Gastrocnemius medialis (tissue), 4 donors: ENCODE results near the gene COL23A1. TPM values are rescaled to one million over a fixed set of nuclear protein-coding genes. Genes with fewer than 3 reads are reported as not detected.
A peak's percentile ranks its signal among the peaks of the same experiment; 100 is the strongest.

ENCODE experiments used
- ATAC-seq, 2 donors: fragments of 150-250 bp; one replicate each; pipeline ENCODE4 v1.9.1; 2016
- DNase-seq, 2 donors: peaks; one replicate each; pipeline ENCODE4 v3.0.0-alpha.2; 2019
- H3K27ac ChIP-seq, 4 donors: fragments of 200-600 bp; sonication (generic); 1 replicate in 1 of 4; 2 replicates in 3 of 4; pipeline ENCODE4 v1.5.1; 2016 to 2018; ENCODE audit warnings: mild to moderate bottlenecking in 2 of 4, moderate library complexity in 1 of 4
- H3K27me3 ChIP-seq, 3 donors: fragments of 200-600 bp; sonication (generic) in 2 of 3; 1 replicate in 1 of 3; 2 replicates in 2 of 3; pipeline versions ENCODE4 v1.5.1 to v1.6.0; 2016 to 2019; ENCODE audit warnings: mild to moderate bottlenecking in 1 of 3, moderate library complexity in 1 of 3
- H3K36me3 ChIP-seq, 2 donors: fragments of 200-600 bp; sonication (generic) in 1 of 2; one replicate each; pipeline ENCODE4 v1.5.1; 2017 to 2018
- H3K4me1 ChIP-seq, 2 donors: fragments of 200-600 bp; sonication (generic) in 1 of 2; one replicate each; pipeline ENCODE4 v1.5.1; 2016 to 2017; ENCODE audit warnings: mild to moderate bottlenecking in 2 of 2
- H3K4me3 ChIP-seq, 4 donors: fragments of 200-600 bp; sonication (generic) in 3 of 4; 1 replicate in 1 of 4; 2 replicates in 3 of 4; pipeline ENCODE4 v1.5.1; 2016 to 2019; ENCODE audit warnings: mild to moderate bottlenecking in 2 of 4
- H3K9me3 ChIP-seq, 3 donors: fragments of 200-600 bp; sonication (generic) in 2 of 3; 1 replicate in 1 of 3; 2 replicates in 2 of 3; pipeline ENCODE4 v1.5.1; 2016 to 2019
- CTCF ChIP-seq, 5 experiments: fragments of 450-650 bp in 3 of 5; fragments of 200-600 bp in 2 of 5; sonication (generic) in 2 of 5; IDR thresholded peaks in 4 of 5; conservative IDR thresholded peaks in 1 of 5; 1 replicate in 4 of 5; 2 replicates in 1 of 5; pipeline ENCODE4 v1.5.1; 2016 to 2019; ENCODE audit warnings: antibody characterized with exemption in 5 of 5, mild to moderate bottlenecking in 3 of 5, moderate library complexity in 3 of 5
- POLR2A ChIP-seq, 2 donors: fragments of 450-650 bp; IDR thresholded peaks; one replicate each; pipeline ENCODE4 v1.6.1; 2017; ENCODE audit warnings: antibody characterized with exemption in 2 of 2, mild to moderate bottlenecking in 2 of 2, moderate library complexity in 2 of 2
- in situ Hi-C, 4 donors: fragments of 200-750 bp; cut with MboI; loops; one replicate each; pipeline versions ENCODE4 v1.15.0 to v1.8.0; 2017; ENCODE audit warnings: low sequenced_read_pairs in 4 of 4
- intact Hi-C: fragments of 100-400 bp; cut with DNase I; formaldehyde crosslinking; loops from one replicate; pipeline ENCODE4 v1.15.1; 2023; ENCODE audit warnings: low total_unique reads
- total RNA-seq, 4 donors: library from RNA; depleted of rRNA; stranded (reverse); fragments of >200 nt; gene quantifications; one replicate each; pipeline versions ENCODE4 v1.1.0 to v1.2.3, GENCODE V29; 2016

COL23A1 gene
- total RNA-seq, 4 donors from 2014 or later: 0.62 to 1.1 (median 0.97) TPM; not detected in 1

GRCh38 chr5:178564397-178564796, 25.8 kb downstream of the COL23A1 start:
- H3K27ac ChIP-seq: no peak overlapping the region

GRCh38 chr5:178563621-178564020, 26.6 kb downstream of the COL23A1 start:
- no peak overlapping the region for H3K4me3 ChIP-seq
- no peak for TF ChIP-seq POLR2A (IDR thresholded peaks at IDR 0.05)
- TF ChIP-seq CTCF (IDR thresholded peaks at IDR 0.05 in 4 of 5, conservative IDR thresholded peaks at IDR 0.05 in 1 of 5): no peak
- H3K9me3 ChIP-seq: no peaks in the 10 kb centered on the region
- no peaks in the 10 kb centered on the region for H3K27me3 ChIP-seq
- no peak for ATAC-seq
- DNase-seq: no peak
- no peak overlapping the region for H3K27ac ChIP-seq
- in situ Hi-C loops: loop anchor here in 1 of 4 donors (10.0 kb wide), 1 partner anchor 279 kb away; no protein-coding TSS in a partner anchor
- H3K36me3 ChIP-seq: no peaks in the 10 kb centered on the region
- intact Hi-C loops: no loop called here
- H3K4me1 ChIP-seq: no peaks in the 10 kb centered on the region

More at GRCh38 chr5:178564397-178564796, 25.8 kb downstream of the COL23A1 start:
- DNase-seq: no peak
- intact Hi-C loops (no loop called here), in situ Hi-C loops (loop anchor here in 1 of 4 donors (10.0 kb wide), 1 partner anchor 280 kb away; no protein-coding TSS in a partner anchor)
- Histone ChIP-seq H3K27me3 (no peaks in the 10 kb centered on the region), H3K9me3 (no peaks in the 10 kb centered on the region), H3K4me1 (no peaks in the 10 kb centered on the region), H3K36me3 (no peaks in the 10 kb centered on the region), H3K4me3 (no peak overlapping the region)
- TF ChIP-seq POLR2A (IDR thresholded peaks at IDR 0.05): no peak
- no peak for TF ChIP-seq CTCF (IDR thresholded peaks at IDR 0.05 in 4 of 5, conservative IDR thresholded peaks at IDR 0.05 in 1 of 5)
- peak in 1 of 2 donors; percentile 26 for ATAC-seq

GRCh38 chr5:178561746-178562264, 28.4 kb downstream of the COL23A1 start:
- in situ Hi-C loops (loop anchor here in 1 of 4 donors (10.0 kb wide), 1 partner anchor 277 kb away; no protein-coding TSS in a partner anchor), intact Hi-C loops (no loop called here)
- TF ChIP-seq CTCF (IDR thresholded peaks at IDR 0.05 in 4 of 5, conservative IDR thresholded peaks at IDR 0.05 in 1 of 5): no peak
- TF ChIP-seq POLR2A (IDR thresholded peaks at IDR 0.05): no peak
- H3K4me3 ChIP-seq: no peak overlapping the region
- DNase-seq (no peak), ATAC-seq (no peak)
- no peak overlapping the region for H3K27ac ChIP-seq
- H3K4me1 ChIP-seq: no peaks in the 10 kb centered on the region
- H3K27me3 ChIP-seq: no peaks in the 10 kb centered on the region
- no peaks in the 10 kb centered on the region for H3K9me3 ChIP-seq
- H3K36me3 ChIP-seq: no peaks in the 10 kb centered on the region

- DNase-seq (no peak), ATAC-seq (no peak)
- intact Hi-C loops (no loop called here), in situ Hi-C loops (loop anchor here in 1 of 4 donors (10.0 kb wide), 1 partner anchor 276 kb away; no protein-coding TSS in a partner anchor)
- H3K4me1 ChIP-seq: no peaks in the 10 kb centered on the region
- H3K9me3 ChIP-seq: no peaks in the 10 kb centered on the region
- no peak overlapping the region for H3K27ac ChIP-seq
- H3K36me3 ChIP-seq: no peaks in the 10 kb centered on the region
- no peak overlapping the region for H3K4me3 ChIP-seq
- no peaks in the 10 kb centered on the region for H3K27me3 ChIP-seq
- TF ChIP-seq POLR2A (IDR thresholded peaks at IDR 0.05): no peak
- TF ChIP-seq CTCF (IDR thresholded peaks at IDR 0.05 in 4 of 5, conservative IDR thresholded peaks at IDR 0.05 in 1 of 5): no peak
Measured at GRCh38 chr5:178560911-178561310, 29.3 kb downstream of the COL23A1 start.
